Activated CD8-positive, alpha-beta memory T cell treated with anti-CD3 and anti-CD28 coated beads, Interleukin-2, amount 50 U/mL, for 24 hours (primary cell): ENCODE measurements around the gene STK11.

ENCODE experiments used
- DNase-seq: peaks from one replicate; pipeline ENCODE4 v3.0.0-alpha.2; 2020; ENCODE audit errors: extremely low read depth

The STK11 gene

DNA sequence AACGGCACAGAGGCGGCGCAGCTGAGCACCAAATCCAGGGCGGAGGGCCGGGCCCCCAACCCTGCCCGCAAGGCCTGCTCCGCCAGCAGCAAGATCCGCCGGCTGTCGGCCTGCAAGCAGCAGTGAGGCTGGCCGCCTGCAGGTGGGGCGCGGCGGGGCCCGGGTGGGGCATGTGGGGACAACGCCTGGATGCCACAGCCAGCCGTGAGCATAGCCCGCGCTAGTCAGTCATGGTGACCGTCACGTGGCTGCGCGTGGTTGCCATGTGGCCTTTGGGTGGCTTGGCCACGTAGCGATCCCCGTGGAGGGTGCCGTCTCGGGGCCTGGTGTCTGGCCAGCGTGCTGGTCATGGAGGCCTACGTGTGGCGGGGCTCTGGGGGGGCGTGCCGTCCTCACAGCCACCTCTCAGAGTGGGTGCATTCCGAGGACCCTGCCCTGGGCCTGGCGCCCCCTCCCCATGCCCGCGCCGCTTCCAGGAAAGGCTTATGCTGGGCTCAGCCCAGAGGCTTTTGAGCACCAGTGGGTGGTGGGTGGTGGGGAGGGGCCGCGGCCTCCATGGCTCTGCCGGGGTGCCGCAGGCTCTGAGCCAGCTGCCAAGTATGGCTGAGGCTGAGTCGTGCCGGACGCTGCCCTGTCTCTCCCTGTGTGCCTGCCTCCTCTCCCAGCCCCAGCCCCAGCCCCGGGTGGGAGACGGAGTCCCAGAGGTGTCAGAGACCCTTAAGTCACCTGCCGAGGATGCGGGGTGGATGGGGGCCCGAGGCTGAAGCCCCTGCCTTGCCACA, 21.1 kb downstream of the STK11 start:
- DNase-seq: no peak

DNA sequence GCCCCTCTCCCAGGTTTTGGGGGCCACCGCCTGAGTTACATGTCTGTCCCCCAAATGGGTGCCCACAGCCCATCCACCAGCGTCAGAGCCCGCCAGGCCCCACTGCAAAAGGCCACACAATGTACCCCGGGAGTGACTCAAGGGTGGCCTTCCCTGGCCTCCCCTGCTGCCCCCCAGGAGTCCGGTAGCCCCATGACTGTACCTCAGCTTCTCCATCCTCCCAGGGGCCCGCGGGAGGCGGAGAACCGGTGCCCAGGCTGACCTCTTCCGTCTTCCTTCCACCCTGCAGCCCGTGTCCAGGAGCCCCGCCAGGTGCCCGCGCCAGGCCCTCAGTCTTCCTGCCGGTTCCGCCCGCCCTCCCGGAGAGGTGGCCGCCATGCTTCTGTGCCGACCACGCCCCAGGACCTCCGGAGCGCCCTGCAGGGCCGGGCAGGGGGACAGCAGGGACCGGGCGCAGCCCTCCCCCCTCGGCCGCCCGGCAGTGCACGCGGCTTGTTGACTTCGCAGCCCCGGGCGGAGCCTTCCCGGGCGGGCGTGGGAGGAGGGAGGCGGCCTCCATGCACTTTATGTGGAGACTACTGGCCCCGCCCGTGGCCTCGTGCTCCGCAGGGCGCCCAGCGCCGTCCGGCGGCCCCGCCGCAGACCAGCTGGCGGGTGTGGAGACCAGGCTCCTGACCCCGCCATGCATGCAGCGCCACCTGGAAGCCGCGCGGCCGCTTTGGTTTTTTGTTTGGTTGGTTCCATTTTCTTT, 21.9 kb downstream of the STK11 start:
- DNase-seq: no peak

DNA sequence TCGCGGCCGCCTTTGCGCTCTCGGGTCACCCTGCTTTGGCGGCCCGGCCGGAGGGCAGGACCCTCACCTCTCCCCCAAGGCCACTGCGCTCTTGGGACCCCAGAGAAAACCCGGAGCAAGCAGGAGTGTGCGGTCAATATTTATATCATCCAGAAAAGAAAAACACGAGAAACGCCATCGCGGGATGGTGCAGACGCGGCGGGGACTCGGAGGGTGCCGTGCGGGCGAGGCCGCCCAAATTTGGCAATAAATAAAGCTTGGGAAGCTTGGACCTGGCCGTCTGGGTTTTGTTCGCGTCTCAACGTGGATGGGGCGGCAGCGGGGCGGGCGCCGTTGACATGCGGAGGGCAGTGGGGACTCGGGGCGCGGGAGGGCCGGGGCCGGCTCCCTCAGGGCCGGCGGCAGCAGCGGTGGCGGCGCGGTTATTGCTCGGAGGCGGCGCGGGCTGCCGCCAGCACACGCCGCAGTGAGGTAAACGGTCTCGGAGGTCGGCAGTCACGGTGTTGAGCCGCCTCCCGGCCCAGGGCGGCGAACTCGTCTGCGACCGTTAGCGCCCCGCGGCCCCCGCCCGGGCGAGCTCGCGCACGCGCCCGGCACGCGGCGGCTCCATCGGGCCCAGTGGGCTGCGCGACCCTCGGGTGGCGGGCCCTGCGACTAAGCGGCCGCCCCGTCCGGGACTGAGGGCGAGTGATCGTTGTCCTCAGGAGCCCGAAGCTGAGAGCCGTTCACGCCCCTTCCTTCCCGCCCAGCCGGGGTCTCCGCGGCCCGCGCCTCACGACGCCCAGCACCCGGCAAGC, 22.8 kb downstream of the STK11 start:
- DNase-seq: no peak

DNA sequence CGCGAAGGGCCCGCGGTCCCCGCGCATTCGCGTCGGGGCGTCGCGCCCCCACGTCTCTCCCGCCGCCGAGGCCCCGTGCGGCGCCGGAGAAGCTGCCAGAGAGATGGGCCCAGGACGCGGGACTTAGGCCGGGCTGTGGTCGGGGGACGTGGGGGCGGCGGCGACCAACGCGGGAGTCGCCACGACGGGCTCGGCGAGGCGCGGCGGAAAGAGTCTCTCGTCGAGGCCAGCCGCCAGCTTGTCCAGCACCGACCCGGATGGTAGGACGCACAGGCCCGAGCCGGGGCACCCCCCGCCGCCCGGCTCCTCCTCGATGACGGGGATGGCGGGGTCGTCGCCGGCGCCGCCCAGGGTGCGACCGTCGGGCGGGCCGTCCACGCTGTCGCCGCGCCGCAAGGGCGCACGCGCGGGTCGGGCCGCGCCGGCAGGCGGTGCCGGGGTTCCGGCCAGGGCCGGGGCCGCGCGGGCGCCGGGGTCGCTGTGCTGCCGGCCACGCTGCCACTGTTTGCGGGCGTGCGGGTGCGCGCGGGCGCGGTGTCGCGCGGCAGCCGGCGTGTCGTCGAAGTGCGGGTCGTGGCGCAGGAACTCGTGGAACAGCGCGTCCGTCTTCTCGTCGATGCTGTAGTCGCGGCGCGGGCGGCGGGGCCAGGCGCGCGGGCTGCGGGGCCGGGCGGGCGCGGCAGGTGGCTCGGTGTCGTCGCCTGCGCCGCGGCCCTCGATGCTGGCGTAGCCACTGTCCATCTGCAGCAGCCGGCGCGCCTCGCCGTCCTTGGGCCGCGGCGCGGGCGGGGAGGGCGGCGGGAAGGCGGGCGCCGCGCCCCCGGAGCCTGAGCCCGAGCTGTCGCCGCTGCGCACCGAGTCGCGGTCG, 23.7 kb downstream of the STK11 start:
- no peak for DNase-seq

DNA sequence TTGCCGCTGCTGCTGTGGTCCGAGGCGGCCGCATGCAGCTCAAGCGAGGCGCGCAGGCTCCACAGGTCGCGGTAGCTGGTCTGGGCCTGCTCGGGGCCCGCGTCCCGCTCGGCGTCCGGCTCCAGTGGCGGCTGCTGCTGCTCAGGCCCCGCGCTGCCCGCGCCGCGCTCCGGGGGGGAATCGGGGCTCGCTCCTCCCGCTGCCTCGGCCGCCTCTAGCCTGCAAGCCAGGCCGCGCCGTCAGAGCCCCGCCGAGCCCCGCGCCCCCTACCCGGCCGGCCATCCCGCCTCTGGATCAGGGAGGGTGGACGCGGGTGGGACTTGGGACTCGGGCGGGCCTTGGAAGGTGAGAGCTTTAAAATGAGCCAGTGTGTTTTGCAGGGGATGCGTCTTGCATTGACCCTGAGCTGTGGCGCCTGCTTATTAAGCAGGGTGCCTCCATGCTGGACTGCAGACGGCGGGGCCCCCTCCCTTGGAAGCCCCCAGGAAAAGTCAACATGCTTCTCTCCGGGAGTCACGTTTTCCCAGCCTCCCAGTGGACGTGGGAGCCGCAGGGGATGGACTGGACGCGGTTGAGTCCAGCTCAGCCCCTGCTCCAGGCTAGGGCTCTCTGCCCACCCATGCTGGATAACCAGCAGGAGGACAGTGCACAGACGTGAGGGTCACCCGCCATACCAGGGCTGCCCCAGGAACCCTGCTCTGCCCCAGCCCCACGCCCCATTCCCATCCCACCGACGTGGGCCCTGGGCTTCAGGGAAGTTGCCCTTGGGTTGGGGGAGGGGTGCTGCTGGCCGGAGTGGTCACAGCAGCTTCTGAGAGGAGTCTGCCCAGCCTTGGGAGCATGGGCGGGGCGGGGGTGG, 24.6 kb downstream of the STK11 start:
- no peak for DNase-seq

DNA sequence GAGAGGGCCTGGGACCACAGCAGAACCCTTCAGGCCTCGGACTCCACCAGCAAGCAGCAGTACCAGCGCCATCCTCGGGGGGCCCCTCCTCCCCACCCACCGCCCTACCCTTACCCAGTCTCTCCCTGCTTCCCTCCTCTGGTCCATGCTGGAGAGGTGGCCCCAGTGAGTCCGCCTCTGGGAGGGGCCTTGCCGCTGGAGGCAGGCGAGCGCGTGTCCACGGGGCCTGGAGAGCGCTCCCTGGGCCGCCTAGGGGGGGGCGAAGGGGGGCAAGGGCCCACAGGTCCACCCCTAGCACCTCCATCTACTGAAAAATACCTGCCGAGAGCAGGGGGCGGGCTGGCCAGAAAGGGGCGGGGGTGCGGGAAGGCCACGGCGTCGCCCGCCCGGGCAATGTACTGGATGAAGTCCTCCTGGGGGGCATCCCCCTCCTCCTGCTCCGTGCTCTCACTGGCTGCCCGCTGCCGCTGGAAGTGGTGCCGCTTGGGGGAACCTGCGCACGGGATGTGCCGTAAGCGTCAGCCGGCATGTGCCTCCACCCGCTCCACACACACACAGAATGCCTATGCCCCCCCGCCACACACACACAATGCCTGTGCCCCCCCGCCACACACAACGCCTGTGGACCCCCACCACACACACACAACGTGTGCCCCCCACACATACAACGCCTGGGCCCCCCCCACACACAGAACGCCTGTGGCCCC, 25.4 kb downstream of the STK11 start:
- DNase-seq: no peak

DNA sequence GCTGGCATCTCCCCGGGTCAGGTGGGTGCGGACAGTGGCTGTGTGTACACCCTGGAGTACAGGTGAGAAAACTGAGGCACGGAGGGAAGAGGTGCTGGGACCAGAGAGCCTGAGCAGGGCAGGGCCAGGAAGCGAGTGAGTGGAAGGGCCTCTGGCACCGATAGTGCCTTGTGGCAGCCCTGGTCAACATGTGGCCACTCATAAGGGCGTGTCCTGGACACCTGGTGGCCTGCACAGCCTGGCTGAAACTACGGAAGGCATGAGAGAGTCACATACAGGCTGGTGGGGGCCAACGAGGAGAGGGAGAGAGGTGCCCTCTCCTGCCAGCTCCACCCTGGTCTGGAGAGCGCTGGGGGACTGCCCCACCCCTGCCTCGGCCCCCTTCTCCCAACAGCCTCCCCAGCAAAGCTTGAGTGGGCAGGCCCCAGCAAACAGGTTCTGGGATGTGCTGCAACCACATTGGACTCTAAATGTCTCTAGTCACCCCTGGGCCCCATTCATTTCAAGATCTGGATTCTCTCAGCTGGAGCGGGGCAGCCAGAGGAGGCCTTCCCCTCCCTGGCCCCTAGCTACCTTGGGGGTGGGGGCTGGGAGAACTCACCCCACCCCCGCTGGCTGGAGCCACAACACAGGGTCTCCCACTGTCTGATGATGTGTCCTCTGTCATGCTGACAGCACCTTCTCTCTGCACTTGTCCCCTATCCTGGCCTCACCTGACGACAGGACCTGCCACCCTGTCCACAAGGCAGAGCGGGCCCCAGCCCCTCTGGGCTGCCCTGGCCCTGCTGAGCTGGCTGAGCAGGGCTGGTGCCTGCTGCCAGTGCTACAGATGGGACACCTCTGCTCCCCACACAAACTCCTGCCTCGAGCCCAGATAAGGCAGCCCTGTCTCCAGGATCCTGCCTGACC, 26.4 kb downstream of the STK11 start:
- no peak for DNase-seq

DNA sequence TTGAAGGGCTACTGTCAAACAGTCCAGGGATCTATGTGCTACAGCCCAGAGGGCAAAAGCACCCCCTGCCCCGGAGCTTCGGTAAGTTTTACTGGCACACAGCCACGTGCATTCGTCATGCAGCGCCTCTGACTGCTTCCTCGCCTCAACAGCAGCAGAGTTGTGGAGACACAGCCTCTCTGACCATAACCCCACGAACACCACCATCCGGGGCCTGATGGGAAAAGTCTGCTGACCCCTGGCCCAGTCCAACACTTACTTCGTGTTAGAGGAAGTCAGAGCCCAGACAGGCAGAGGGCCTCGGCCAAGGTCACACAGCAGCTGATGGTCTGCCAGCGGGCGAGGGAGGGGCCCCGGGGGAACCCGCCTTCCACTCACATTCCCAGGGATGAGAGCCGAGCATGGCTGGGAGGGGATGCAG, 27.1 kb downstream of the STK11 start:
- DNase-seq: no peak

DNA sequence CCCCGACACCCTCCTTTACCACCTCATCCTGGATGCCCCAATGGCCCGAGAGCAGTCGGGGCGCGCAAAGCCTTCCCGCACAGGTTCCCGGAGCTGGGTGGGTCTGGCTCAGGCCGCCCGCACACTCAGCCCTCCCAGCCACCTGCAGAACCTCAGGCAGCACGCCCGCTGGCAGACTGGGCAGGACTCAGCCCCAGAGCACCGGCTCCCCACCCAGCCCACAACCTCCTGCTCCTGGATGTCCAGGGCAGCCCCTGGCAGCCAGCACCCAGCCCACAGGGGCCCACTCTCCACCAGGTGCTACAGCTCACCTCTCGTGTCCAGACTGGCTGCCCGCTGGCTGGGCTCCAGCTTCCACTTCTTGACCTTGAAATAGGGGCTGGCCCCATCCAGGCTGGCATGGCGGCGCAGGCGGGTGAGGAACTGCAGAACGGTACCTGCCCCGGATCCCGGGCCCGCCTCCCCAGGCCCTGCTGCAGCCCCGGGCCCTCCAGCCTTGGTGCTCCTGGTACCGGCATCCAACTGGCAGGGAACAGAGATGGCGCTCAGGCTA, 27.6 kb downstream of the STK11 start:
- no peak for DNase-seq

DNA sequence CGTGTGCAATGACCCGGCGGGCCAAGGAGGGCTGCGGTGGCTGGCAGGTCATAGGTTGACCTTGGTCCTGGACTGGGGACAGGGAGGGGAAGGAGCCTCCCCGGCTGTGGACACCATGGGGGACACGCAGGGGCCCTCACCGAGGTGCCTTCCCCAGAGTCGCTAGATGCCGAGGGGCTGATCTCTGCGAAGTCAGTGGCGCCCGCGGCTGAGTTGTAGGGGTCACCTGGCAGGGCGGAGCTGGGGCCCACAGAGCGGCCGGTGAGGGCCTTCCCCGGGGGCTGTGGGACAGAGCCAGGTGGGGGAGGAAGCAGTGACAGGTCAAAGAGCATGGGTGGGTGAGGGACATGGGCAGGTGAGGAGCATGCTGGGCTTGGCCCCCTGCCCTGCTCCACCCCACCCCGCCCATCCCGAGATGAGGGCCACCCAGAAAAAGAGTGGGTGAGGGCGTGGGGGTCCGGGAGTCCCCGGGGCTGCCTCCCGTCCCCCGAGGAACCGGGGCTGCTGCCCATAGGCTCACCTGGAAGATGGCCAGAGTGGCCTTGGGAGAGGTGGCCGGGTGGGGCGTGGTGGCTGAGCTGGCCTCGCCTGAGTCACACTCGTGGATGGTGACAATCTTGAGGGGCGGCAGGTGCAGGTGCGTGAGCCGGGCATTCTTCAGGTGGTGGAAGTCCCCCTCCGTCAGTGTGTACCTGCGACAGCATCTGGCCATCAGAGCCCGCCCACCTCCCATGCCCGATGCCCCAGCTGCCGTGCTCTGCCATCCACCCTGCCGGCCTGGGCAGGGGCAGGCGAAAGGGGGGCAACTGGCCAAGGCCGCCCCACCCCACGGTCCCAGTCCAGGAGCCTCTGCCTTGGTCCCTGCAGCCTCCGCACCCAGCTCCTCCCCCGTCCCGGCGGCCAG, 28.7 kb downstream of the STK11 start:
- DNase-seq: no peak

DNA sequence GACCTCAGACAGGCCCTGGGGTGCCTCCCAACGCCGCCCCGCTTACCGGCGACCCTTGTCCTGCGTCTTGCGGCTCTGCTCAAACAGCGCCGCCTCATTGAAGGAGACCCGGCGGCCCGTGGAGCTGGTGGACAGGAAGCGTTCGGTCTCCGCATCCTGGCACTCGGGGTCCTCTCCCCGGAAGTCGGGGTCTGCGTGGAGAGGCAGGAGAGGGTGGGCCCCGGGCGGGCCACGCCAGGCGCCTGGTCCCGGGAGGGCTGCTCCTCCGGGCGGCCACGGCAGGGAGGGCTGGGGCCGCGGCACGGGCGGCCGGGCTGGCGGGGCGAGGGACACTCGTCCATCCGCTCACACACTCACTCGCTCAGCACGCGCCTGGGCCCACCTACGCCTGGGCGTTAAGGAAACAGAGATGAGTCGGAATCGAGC, 29.4 kb downstream of the STK11 start:
- DNase-seq: no peak

DNA sequence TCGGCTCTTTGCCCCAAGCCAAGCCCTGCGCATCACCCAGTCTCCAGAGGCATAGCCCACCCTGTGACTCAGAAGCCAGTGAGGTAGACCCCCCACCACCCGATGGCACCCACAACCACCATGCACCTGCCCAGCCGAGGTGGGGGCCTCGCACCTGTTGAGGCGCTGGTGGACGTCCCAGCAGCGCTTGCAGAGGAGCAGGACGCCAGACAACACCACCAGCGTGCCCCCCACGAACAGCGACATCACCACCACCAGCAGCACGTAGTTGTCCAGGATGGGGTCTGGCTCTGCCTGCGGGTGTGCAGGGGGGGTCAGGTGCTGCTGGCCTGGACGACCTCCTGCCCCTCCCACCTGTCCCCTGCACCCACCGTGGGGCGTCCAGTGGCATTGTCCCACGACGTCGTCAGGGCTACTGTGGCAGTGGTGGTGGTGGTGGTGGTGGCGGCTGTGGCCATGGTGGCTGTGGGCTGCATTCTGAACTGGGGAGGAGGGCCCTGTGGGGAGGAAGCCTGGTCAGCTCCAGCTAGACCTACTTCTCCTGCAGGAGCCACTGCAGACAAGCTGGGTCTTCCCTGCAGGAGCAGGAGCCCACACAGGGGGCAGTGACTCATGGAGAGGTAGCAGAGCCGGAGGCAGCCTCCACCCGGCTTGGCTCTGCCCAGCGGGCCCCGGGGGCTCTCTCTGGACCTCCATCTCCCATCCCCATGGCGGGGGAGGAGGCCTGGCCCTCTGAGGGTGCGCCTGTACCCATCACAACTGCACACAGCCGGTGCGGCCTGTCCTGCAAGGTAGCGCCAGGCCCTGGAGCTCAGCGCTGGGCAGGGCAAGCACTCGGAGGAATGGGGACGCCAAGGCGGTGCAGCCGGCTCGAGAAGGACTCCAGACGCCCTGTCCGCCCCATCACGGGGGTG, 30.3 kb downstream of the STK11 start:
- DNase-seq: no peak

DNA sequence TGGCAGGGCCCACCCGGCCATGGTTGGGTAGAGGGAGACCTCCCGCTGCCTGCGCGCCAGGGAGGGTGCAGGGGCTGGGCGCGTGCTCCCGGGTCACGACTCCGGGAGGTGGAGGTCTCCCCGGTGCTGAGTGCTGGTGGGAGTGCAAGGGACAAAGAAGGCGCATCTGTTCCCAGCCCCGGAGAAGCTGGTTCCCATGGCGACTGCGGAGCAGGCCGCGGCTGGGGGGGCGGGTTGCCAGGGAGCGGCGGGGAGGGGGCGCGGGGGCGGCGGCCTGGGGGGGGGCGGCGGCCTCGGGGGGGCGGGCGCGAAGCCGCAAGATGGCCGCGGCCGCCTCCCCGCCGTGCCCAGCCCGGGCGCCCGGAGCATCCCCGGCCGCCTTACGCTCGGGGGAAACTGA, 31.0 kb downstream of the STK11 start:
- no peak for DNase-seq

DNA sequence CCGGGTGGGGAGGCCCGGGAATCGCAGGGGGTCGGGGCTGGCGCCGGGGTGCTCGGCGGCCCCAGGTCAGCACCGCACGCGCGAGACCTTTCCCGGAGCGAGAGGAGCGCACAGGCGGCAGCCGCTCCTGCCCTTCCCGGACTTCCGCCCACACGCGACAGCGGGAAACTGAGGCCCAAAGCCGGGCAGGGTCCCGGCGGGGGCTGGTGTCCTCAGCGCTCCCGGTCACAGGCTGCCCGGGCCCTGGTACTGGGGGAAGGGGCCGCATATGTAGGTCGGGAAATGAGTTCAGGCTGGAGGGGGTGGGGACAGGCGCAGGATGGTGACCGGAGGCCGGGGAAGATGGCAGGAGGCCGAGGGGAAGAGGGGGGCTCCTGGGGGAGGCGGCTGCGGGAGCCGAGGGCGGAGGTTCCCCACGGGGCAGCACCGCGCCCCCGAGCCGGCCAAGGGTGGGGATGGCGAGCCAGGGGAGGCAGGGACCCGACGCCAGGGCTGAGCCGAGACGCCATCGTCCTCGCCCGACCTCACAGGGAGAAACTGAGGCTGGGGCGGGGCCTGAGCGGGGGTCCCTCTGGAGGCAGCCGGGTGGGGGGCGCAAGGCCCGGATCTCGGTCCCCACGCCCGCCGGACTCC, 31.6 kb downstream of the STK11 start:
- no peak for DNase-seq

DNA sequence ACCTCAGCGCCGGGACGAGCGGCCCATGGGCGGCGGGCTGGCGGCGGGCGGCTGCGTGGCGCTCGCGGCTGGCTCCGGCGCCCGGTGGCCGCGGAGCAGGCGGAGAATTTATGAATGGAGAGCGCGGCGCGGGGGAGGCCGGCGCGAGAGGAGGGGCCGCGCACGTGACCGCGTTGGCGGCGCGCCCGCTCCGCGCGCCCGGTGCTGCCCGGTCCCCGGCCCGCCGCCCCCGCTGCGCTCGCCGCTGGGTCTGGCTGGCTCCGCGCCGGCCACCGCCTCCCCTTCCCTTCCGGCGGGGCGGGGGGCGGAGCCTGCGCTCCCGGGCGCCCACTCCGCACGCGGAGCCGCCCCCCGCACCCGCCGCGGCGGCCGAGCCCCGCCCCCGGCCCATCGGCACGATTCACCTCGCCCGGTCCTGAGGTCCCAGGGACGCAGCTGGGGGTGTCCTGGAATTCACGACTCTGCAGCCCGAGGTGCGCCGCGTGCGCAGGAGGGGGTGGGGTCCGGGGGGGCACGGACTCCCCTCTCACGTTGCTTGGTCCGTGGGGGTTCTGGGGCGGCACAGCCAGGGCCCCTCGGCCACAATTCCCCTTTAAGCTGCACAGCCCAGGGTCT, 32.3 kb downstream of the STK11 start, which contains the start of gene CBARP:
Gene CBARP (minus strand): TSS at position 252 of the 615 bp plus-strand sequence. CDS start 1,905 bp downstream, outside the sequence.
- no peak for DNase-seq
